Muscle of leg (tissue), 11 donors: Measurements from ENCODE around the gene KRT39. TPM values are rescaled to one million over a fixed set of nuclear protein-coding genes. Genes with fewer than 3 reads are reported as not detected.

ENCODE experiments used
- DNase-seq: peaks from one replicate; pipeline ENCODE4 v3.0.0; 2013
- H3K27ac ChIP-seq: one replicate; pipeline ENCODE4 v1.5.1; 2013; ENCODE audit warnings: mild to moderate bottlenecking, low read length, control low read depth
- H3K27me3 ChIP-seq: one replicate; pipeline ENCODE4 v1.6.1; 2013; ENCODE audit warnings: low read length; ENCODE audit not compliant: control insufficient read depth, insufficient read depth
- H3K36me3 ChIP-seq: one replicate; pipeline ENCODE4 v1.6.1; 2013; ENCODE audit warnings: low read length; ENCODE audit not compliant: control insufficient read depth, insufficient read depth
- H3K4me1 ChIP-seq: one replicate; pipeline ENCODE4 v1.6.1; 2013; ENCODE audit warnings: low read length; ENCODE audit not compliant: control insufficient read depth, insufficient read depth
- H3K4me3 ChIP-seq: one replicate; pipeline ENCODE4 v1.5.1; 2013; ENCODE audit warnings: low read length, control low read depth
- H3K9me3 ChIP-seq: replicated peaks from 2 replicates; pipeline ENCODE4 v1.6.1; 2013; ENCODE audit warnings: low read depth, low read length; ENCODE audit not compliant: control insufficient read depth
- WGBS: methylation state at CpG from one replicate; pipeline ENCODE4 v1.1.5; 2013; ENCODE audit warnings: missing lambda C conversion rate; ENCODE audit not compliant: insufficient coverage; 5-methylcytosine and 5-hydroxymethylcytosine counted together
- polyA plus RNA-seq, 8 donors: library from polyadenylated mRNA; unstranded; fragments of 120-200 nt; gene quantifications; one replicate each; pipeline versions ENCODE4 v1.2.1 to v1.2.3, GENCODE V29; 2013; ENCODE audit warnings: inconsistent platforms in 1 of 8, low replicate concordance in 1 of 8; ENCODE audit not compliant: insufficient read length in 8 of 8, insufficient read depth in 1 of 8
- total RNA-seq: library from RNA; stranded (reverse); fragments of 120-200 nt; gene quantifications from one replicate; pipeline ENCODE4 v1.2.4, GENCODE V29; 2013

Gene KRT39
- total and polyA plus RNA-seq, 9 donors = 2.1 to 8.1 (median 6.2) TPM

- H3K27me3 ChIP-seq = no peaks in the 10 kb centered on the region
- H3K9me3 ChIP-seq = no peaks in the 10 kb centered on the region
- WGBS = no CpG with 5 or more reads among the region's 4 CpGs
- no peak overlapping the region for H3K27ac ChIP-seq
- peak; percentile 11 for DNase-seq
- peaks cover 8% of the 10 kb centered on the region for H3K4me1 ChIP-seq
- H3K36me3 ChIP-seq = no peaks in the 10 kb centered on the region
- H3K4me3 ChIP-seq = no peak overlapping the region
Observed at GRCh38 chr17:40909755-40910154, 57.0 kb downstream of the KRT39 start.

DNA sequence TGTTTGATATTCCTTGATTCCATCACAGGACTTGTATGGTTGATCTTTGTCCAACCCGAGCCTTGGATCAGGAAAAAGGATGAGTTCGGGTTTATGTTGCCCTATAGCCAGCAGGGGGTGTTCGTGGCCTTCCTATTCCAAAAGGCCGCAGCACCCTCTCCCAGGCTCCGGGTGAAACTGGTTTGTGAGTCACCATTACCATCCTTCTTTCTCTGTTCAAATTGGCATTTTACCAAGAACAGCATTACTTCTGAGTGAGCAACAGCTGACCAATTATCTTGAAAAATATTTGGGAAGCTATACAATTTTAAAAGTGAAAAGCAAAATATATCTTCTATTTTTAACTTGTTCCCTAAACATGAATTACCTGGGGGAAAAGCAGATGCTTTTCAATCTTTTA lies 57.4 kb downstream of the KRT39 start:
- Histone ChIP-seq H3K4me1 (peaks cover 8% of the 10 kb centered on the region), H3K9me3 (no peaks in the 10 kb centered on the region), H3K4me3 (no peak overlapping the region), H3K36me3 (no peaks in the 10 kb centered on the region), H3K27ac (no peak overlapping the region), H3K27me3 (no peaks in the 10 kb centered on the region)
- peak; percentile 91 for DNase-seq
- WGBS = no CpG with 5 or more reads among the region's 5 CpGs

Other genes with a start within 250 kb of the KRT39 start
Only the 30 nearest of the 33 such genes appear.
- gene KRT26, start 194.7 kb downstream of the KRT39 start, total RNA-seq = not detected
- under 1 TPM in 1 of 8 donors, not detected in 7; 0.12 TPM for gene KRT26, start 194.7 kb downstream of the KRT39 start, polyA plus RNA-seq
- gene KRT27, start 184.4 kb downstream of the KRT39 start, total RNA-seq = 0.18 TPM
- gene KRT27, start 184.4 kb downstream of the KRT39 start, polyA plus RNA-seq = under 1 TPM in 1 of 8 donors, not detected in 7; 0.14 TPM
- not detected for gene KRT28, start 167.0 kb downstream of the KRT39 start, total RNA-seq
- not detected for gene KRT28, start 167.0 kb downstream of the KRT39 start, polyA plus RNA-seq
- gene KRT10, start 144.3 kb downstream of the KRT39 start, total RNA-seq = 11.6 TPM
- 100 to 1,000 TPM in 1 of 8 donors, 10 to 100 TPM in 7; 33.5 to 261 (median 47.3) TPM for gene KRT10, start 144.3 kb downstream of the KRT39 start, polyA plus RNA-seq
- gene KRT12, start 99.7 kb downstream of the KRT39 start, total RNA-seq = not detected
- gene KRT12, start 99.7 kb downstream of the KRT39 start, polyA plus RNA-seq = 1 to 10 TPM in 1 of 8 donors, under 1 TPM in 7; 0.14 to 1.2 (median 0.22) TPM
- not detected for gene KRT20, start 81.7 kb downstream of the KRT39 start, total RNA-seq
- under 1 TPM in 4 of 8 donors, not detected in 4; 0.13 to 0.59 (median 0.35) TPM for gene KRT20, start 81.7 kb downstream of the KRT39 start, polyA plus RNA-seq
- gene KRT23, start 29.3 kb downstream of the KRT39 start, total RNA-seq = 0.27 TPM
- gene KRT23, start 29.3 kb downstream of the KRT39 start, polyA plus RNA-seq = 1 to 10 TPM in 1 of 8 donors, under 1 TPM in 6, not detected in 1; 0.08 to 6.5 (median 0.22) TPM
- 11.0 TPM for gene KRT40, start 17.4 kb upstream of the KRT39 start, total RNA-seq
- 10 to 100 TPM in 4 of 8 donors, 1 to 10 TPM in 4; 3.7 to 16.2 (median 10.1) TPM for gene KRT40, start 17.4 kb upstream of the KRT39 start, polyA plus RNA-seq
- not detected for gene KRTAP3-3, start 27.2 kb upstream of the KRT39 start, total RNA-seq
- gene KRTAP3-3, start 27.2 kb upstream of the KRT39 start, polyA plus RNA-seq = under 1 TPM in 1 of 8 donors, not detected in 7; 0.40 TPM
- 0.18 TPM for gene KRTAP3-2, start 33.0 kb upstream of the KRT39 start, total RNA-seq
- gene KRTAP3-2, start 33.0 kb upstream of the KRT39 start, polyA plus RNA-seq = 1 to 10 TPM in 1 of 8 donors, under 1 TPM in 7; 0.25 to 1.6 (median 0.61) TPM
- gene KRTAP3-1, start 42.2 kb upstream of the KRT39 start, total RNA-seq = not detected
- not detected for gene KRTAP3-1, start 42.2 kb upstream of the KRT39 start, polyA plus RNA-seq
- gene KRTAP1-5, start 60.3 kb upstream of the KRT39 start, total RNA-seq = not detected
- not detected for gene KRTAP1-5, start 60.3 kb upstream of the KRT39 start, polyA plus RNA-seq
- not detected for gene KRTAP1-4, start 63.2 kb upstream of the KRT39 start, total RNA-seq
- not detected for gene KRTAP1-4, start 63.2 kb upstream of the KRT39 start, polyA plus RNA-seq
- gene KRTAP1-3, start 67.9 kb upstream of the KRT39 start, total RNA-seq = not detected
- gene KRTAP1-3, start 67.9 kb upstream of the KRT39 start, polyA plus RNA-seq = under 1 TPM in 2 of 8 donors, not detected in 6; 0.12 to 0.32 TPM
- not detected for gene KRTAP1-1, start 74.5 kb upstream of the KRT39 start, total RNA-seq
- gene KRTAP1-1, start 74.5 kb upstream of the KRT39 start, polyA plus RNA-seq = not detected
- not detected for gene KRTAP2-1, start 80.4 kb upstream of the KRT39 start, total RNA-seq
- not detected for gene KRTAP2-1, start 80.4 kb upstream of the KRT39 start, polyA plus RNA-seq
- not detected for gene KRTAP2-2, start 88.3 kb upstream of the KRT39 start, total RNA-seq
- not detected for gene KRTAP2-2, start 88.3 kb upstream of the KRT39 start, polyA plus RNA-seq
- not detected for gene KRTAP2-3, start 93.2 kb upstream of the KRT39 start, total RNA-seq
- not detected for gene KRTAP2-3, start 93.2 kb upstream of the KRT39 start, polyA plus RNA-seq
- not detected for gene KRTAP2-4, start 98.9 kb upstream of the KRT39 start, total RNA-seq
- not detected for gene KRTAP2-4, start 98.9 kb upstream of the KRT39 start, polyA plus RNA-seq
- not detected for gene KRTAP4-7, start 117.2 kb upstream of the KRT39 start, total RNA-seq
- not detected for gene KRTAP4-7, start 117.2 kb upstream of the KRT39 start, polyA plus RNA-seq
- not detected for gene KRTAP4-8, start 131.2 kb upstream of the KRT39 start, total RNA-seq
- gene KRTAP4-8, start 131.2 kb upstream of the KRT39 start, polyA plus RNA-seq = not detected
- gene KRTAP4-16, start 135.3 kb upstream of the KRT39 start, total RNA-seq = not detected
- gene KRTAP4-16, start 135.3 kb upstream of the KRT39 start, polyA plus RNA-seq = not detected
- not detected for gene KRTAP4-9, start 138.4 kb upstream of the KRT39 start, total RNA-seq
- under 1 TPM in 1 of 8 donors, not detected in 7; 0.31 TPM for gene KRTAP4-9, start 138.4 kb upstream of the KRT39 start, polyA plus RNA-seq
- not detected for gene KRTAP4-11, start 151.4 kb upstream of the KRT39 start, total RNA-seq
- not detected for gene KRTAP4-11, start 151.4 kb upstream of the KRT39 start, polyA plus RNA-seq
- gene KRTAP4-12, start 157.2 kb upstream of the KRT39 start, total RNA-seq = not detected
- gene KRTAP4-12, start 157.2 kb upstream of the KRT39 start, polyA plus RNA-seq = not detected
- not detected for gene KRTAP4-6, start 173.6 kb upstream of the KRT39 start, total RNA-seq
- gene KRTAP4-6, start 173.6 kb upstream of the KRT39 start, polyA plus RNA-seq = not detected
- not detected for gene KRTAP4-5, start 182.9 kb upstream of the KRT39 start, total RNA-seq
- gene KRTAP4-5, start 182.9 kb upstream of the KRT39 start, polyA plus RNA-seq = not detected
- gene KRTAP4-4, start 193.8 kb upstream of the KRT39 start, total RNA-seq = not detected
- gene KRTAP4-4, start 193.8 kb upstream of the KRT39 start, polyA plus RNA-seq = not detected
- gene KRTAP4-3, start 201.3 kb upstream of the KRT39 start, total RNA-seq = not detected
- gene KRTAP4-3, start 201.3 kb upstream of the KRT39 start, polyA plus RNA-seq = not detected
- not detected for gene KRTAP4-2, start 211.3 kb upstream of the KRT39 start, total RNA-seq
- gene KRTAP4-2, start 211.3 kb upstream of the KRT39 start, polyA plus RNA-seq = not detected